ENCODE data around the gene BSDC1. TPM values are rescaled to one million over a fixed set of nuclear protein-coding genes. Genes with fewer than 3 reads are reported as not detected.

Gene BSDC1
- total RNA-seq, 1 experiment from 2014 or later: 44.3 TPM

GRCh38 chr1:32351399-32352238 lies 42.6 kb downstream of the BSDC1 start (continued):
- TF ChIP-seq USF1 (CRISPR knock-in tag; IDR thresholded peaks at IDR 0.05) (peak; percentile 80; the same call in 1 of the 2 replicates), ZNF219 (CRISPR knock-in tag; IDR thresholded peaks at IDR 0.05; ENCODE audit: borderline replicate concordance) (peak; percentile 15; the same call in 1 of the 2 replicates), ZNF423 (CRISPR knock-in tag; IDR thresholded peaks at IDR 0.05) (no peak), PRDM15 (CRISPR knock-in tag; IDR thresholded peaks at IDR 0.05) (0 out of 2 replicates have a peak, but pooled peaks have one; percentile 31), RELA (CRISPR knock-in tag; IDR thresholded peaks at IDR 0.05; ENCODE audit: borderline replicate concordance) (0 out of 2 replicates have a peak, but pooled peaks have one; percentile 65), CBFB (CRISPR knock-in tag; IDR thresholded peaks at IDR 0.05; ENCODE audit: low read depth) (no peak), HMGXB4 (CRISPR knock-in tag; IDR thresholded peaks at IDR 0.05) (peak; percentile 66), EMX1 (CRISPR knock-in tag; IDR thresholded peaks at IDR 0.05) (no peak), FOXK1 (CRISPR knock-in tag; IDR thresholded peaks at IDR 0.05) (peak; percentile 25; the same call in 1 of the 2 replicates), NR1H2 (CRISPR knock-in tag; IDR thresholded peaks at IDR 0.05) (no peak), ZNF317 (CRISPR knock-in tag; IDR thresholded peaks at IDR 0.05; ENCODE audit: borderline replicate concordance, low read depth) (peak; percentile 43; the same call in 1 of the 2 replicates), USF2 (CRISPR knock-in tag; IDR thresholded peaks at IDR 0.05) (peak; percentile 87), FOXP1 (CRISPR knock-in tag; IDR thresholded peaks at IDR 0.05; ENCODE audit: borderline replicate concordance) (0 out of 2 replicates have a peak, but pooled peaks have one; percentile 40), E2F5 (CRISPR knock-in tag; IDR thresholded peaks at IDR 0.05) (peak; percentile 84), CTCF (IDR thresholded peaks at IDR 0.05) (no peak), GABPB1 (CRISPR knock-in tag; IDR thresholded peaks at IDR 0.05) (peak; percentile 49; the same call in 1 of the 2 replicates), ZBTB21 (CRISPR knock-in tag; IDR thresholded peaks at IDR 0.05; ENCODE audit: borderline replicate concordance) (no peak; the same call in 1 of the 2 replicates), IRF1 (CRISPR knock-in tag; IDR thresholded peaks at IDR 0.05) (peak; percentile 76; the same call in 1 of the 2 replicates), SP1 (CRISPR knock-in tag; conservative IDR thresholded peaks at IDR 0.05) (peak; percentile 72), TEAD1 (CRISPR knock-in tag; IDR thresholded peaks at IDR 0.05) (peak; percentile 92; the same call in 1 of the 2 replicates), ZNF396 (CRISPR knock-in tag; IDR thresholded peaks at IDR 0.05; ENCODE audit: borderline replicate concordance) (no peak), ELF4 (CRISPR knock-in tag; IDR thresholded peaks at IDR 0.05; ENCODE audit: low read depth) (0 out of 2 replicates have a peak, but pooled peaks have one; percentile 17), RORB (CRISPR knock-in tag; IDR thresholded peaks at IDR 0.05) (no peak), E2F1 (CRISPR knock-in tag; IDR thresholded peaks at IDR 0.05) (0 out of 2 replicates have a peak, but pooled peaks have one; percentile 30), NR3C1 (CRISPR knock-in tag; conservative IDR thresholded peaks at IDR 0.05; ENCODE audit: low read depth) (no peak), NFATC4 (CRISPR knock-in tag; IDR thresholded peaks at IDR 0.05) (no peak)
